Measurements from ENCODE around the gene USP46. TPM values are rescaled to one million over a fixed set of nuclear protein-coding genes. Genes with fewer than 3 reads are reported as not detected.

Gene USP46
- total and polyA plus RNA-seq, 10 donors, result 1.2 to 17.1 (median 9.1) TPM

DNA sequence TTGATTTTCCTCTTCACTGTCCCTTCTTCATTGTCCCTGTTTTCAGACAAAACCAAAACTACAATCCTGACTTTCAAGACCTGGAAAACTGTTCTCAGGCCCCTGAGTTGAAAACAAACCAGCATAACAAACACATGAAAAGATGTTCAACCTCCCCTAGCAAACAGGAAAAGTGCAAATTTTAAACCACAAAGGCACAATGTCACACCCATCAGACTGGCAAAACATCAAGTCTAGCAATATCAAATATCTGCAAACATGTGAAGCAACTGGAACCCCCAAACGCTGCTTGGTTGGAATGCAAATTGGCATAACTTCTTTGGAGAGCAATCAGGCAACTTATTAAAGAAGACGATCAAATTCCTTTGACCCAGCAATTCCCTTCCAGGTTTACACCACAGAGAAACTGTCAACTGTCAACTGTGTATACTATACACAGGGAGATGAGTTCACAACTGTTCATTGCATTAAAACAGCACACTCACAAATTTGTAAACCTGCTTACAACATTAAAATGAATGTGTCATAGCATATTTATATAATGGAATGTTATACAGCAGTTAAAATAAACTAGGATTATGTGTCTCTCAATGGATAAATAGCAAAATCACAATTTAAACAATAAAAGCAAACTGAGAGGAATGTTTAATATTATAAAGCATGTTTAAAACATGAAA is 7.0 kb downstream of the USP46 start:
- 73 to 91% (median 81%) methylated on average over 2 of the region's 2 CpGs for WGBS, 5 donors

DNA sequence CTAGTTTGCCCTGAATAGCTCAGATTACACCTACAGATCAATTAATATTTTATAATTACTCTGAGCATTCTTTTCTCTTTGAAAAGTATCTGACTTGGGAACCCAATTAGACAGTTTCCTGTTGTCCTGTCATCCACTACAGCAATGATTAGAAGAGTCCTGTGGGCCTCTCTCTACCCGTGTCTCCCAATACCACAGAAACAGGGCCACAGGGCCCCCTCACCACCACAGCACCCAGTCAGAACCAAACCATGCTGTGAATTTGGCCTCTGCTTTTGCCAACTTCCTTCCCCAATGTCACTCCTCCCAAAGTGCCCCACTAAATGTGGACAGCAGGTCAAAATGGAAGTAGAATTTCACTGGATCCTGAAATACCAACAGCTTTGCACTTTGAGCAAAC is 10.3 kb downstream of the USP46 start:
- intact Hi-C loops (cut with DNase I; ENCODE audit: low total_unique reads), result no loop called here
- TF ChIP-seq, protein P1, sequence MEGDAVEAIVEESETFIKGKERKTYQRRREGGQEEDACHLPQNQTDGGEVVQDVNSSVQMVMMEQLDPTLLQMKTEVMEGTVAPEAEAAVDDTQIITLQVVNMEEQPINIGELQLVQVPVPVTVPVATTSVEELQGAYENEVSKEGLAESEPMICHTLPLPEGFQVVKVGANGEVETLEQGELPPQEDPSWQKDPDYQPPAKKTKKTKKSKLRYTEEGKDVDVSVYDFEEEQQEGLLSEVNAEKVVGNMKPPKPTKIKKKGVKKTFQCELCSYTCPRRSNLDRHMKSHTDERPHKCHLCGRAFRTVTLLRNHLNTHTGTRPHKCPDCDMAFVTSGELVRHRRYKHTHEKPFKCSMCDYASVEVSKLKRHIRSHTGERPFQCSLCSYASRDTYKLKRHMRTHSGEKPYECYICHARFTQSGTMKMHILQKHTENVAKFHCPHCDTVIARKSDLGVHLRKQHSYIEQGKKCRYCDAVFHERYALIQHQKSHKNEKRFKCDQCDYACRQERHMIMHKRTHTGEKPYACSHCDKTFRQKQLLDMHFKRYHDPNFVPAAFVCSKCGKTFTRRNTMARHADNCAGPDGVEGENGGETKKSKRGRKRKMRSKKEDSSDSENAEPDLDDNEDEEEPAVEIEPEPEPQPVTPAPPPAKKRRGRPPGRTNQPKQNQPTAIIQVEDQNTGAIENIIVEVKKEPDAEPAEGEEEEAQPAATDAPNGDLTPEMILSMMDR (IDR thresholded peaks at IDR 0.05 in 8 of 11, conservative IDR thresholded peaks at IDR 0.05 in 3 of 11), result no peak
- TF ChIP-seq POLR2AphosphoS5 (IDR thresholded peaks at IDR 0.05), result no peak
- no peak for TF ChIP-seq POLR2A (IDR thresholded peaks at IDR 0.05)
- Histone ChIP-seq H3K27me3 (replicated peaks in 1 of 7) (no peaks in the 10 kb centered on the region), H3K9me3 (no peaks in the 10 kb centered on the region), H3K4me1 (peaks cover 0 to 10% (median 0%) of the 10 kb centered on the region in 6 donors), H3K4me3 (no peak overlapping the region), H3K27ac (no peak overlapping the region), H3K36me3 (no peaks in the 10 kb centered on the region)
- WGBS, 5 donors, result 27 to 61% (median 48%) methylated on average over 1 of the region's 1 CpG
- no peak for DNase-seq

More for the DNA sequence above, 7.0 kb downstream of the USP46 start:
- DNase-seq, result no peak
- intact Hi-C loops (cut with DNase I; ENCODE audit: low total_unique reads), result loop anchor here (10.0 kb wide), 1 partner anchor 53 kb away; no protein-coding TSS in a partner anchor
- peaks cover 0 to 20% (median 6%) of the 10 kb centered on the region in 6 donors for H3K4me1 ChIP-seq
- no peaks in the 10 kb centered on the region for H3K27me3 ChIP-seq (replicated peaks in 1 of 7)
- H3K36me3 ChIP-seq, result no peaks in the 10 kb centered on the region
- no peak overlapping the region for H3K4me3 ChIP-seq
- no peaks in the 10 kb centered on the region for H3K9me3 ChIP-seq
- TF ChIP-seq, protein P1 (IDR thresholded peaks at IDR 0.05 in 8 of 11, conservative IDR thresholded peaks at IDR 0.05 in 3 of 11), result no peak
- TF ChIP-seq POLR2AphosphoS5 (IDR thresholded peaks at IDR 0.05) (no peak), POLR2A (IDR thresholded peaks at IDR 0.05) (no peak)
- no peak overlapping the region for H3K27ac ChIP-seq

DNA sequence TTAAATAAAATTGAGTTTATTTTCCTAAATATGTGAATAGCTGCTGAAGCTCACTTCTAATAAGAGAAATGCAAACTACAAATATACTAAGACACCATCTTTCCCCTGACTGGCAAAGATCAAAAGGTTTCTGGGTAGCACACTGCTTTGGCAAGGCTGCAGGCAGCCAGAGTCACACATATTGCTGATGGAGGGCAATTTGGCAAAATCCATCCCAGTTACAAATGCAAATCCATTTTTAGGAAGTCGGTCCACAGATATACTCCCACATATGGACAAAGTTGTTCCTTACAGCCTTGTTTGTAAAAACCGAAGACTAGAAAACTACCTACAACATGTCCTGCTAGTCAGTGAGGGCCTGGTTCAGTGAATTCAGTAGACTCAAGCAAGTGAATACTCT is 12.4 kb downstream of the USP46 start:
- H3K9me3 ChIP-seq, result no peaks in the 10 kb centered on the region
- H3K4me1 ChIP-seq, result peaks cover 0 to 13% (median 0%) of the 10 kb centered on the region in 6 donors
- no peaks in the 10 kb centered on the region for H3K36me3 ChIP-seq
- TF ChIP-seq, protein P1 (IDR thresholded peaks at IDR 0.05 in 8 of 11, conservative IDR thresholded peaks at IDR 0.05 in 3 of 11), result no peak
- TF ChIP-seq POLR2AphosphoS5 (IDR thresholded peaks at IDR 0.05), result no peak
- TF ChIP-seq POLR2A (IDR thresholded peaks at IDR 0.05), result no peak
- no peak for DNase-seq
- 70 to 86% (median 86%) methylated on average over 2 of the region's 2 CpGs for WGBS, 5 donors
- no peak overlapping the region for H3K27ac ChIP-seq
- intact Hi-C loops (cut with DNase I; ENCODE audit: low total_unique reads), result no loop called here
- H3K4me3 ChIP-seq, result no peak overlapping the region
- no peaks in the 10 kb centered on the region for H3K27me3 ChIP-seq (replicated peaks in 1 of 7)

DNA sequence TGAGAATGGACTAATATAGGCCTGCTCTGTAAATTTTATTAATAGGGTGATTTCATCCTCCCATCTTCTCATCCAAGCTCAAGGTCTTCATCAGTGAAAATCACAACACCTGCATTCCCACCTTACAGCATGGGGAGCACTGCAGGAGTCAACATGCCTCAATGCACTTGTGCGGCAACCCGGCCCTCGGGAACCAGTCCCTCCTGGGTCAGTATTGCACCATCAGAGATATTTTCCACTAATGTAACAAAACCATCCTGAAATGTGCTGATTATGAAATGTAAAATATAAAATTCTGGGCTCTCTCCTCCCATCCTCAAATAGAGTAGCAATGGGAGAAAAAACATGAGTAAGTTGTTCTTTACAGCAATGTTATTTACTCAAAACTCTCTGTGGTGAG is 13.0 kb downstream of the USP46 start:
- intact Hi-C loops (cut with DNase I; ENCODE audit: low total_unique reads), result no loop called here
- TF ChIP-seq, protein P1 (IDR thresholded peaks at IDR 0.05 in 8 of 11, conservative IDR thresholded peaks at IDR 0.05 in 3 of 11), result no peak
- no peak for TF ChIP-seq POLR2A (IDR thresholded peaks at IDR 0.05)
- no peak for TF ChIP-seq POLR2AphosphoS5 (IDR thresholded peaks at IDR 0.05)

More for the DNA sequence above, 13.0 kb downstream of the USP46 start:
- no peaks in the 10 kb centered on the region for H3K27me3 ChIP-seq (replicated peaks in 1 of 7)
- WGBS, 5 donors, result 93 to 98% (median 96%) methylated on average over 3 of the region's 3 CpGs
- peaks cover 0 to 13% (median 0%) of the 10 kb centered on the region in 6 donors for H3K4me1 ChIP-seq
- H3K9me3 ChIP-seq, result no peaks in the 10 kb centered on the region
- H3K27ac ChIP-seq, result no peak overlapping the region
- H3K4me3 ChIP-seq, result no peak overlapping the region
- no peak for DNase-seq
- H3K36me3 ChIP-seq, result no peaks in the 10 kb centered on the region

Data from spleen (tissue), 11 donors.